Esophagus squamous epithelium (tissue), 4 donors: ENCODE data around the gene AMN.

Experiments used
- CTCF ChIP-seq, 6 experiments: fragments of 450-650 bp in 4 of 6; fragments of 200-600 bp in 2 of 6; sonication (generic) in 2 of 6; IDR thresholded peaks; one replicate each; pipeline ENCODE4 v1.5.1; 2016 to 2019; ENCODE audit warnings: antibody characterized with exemption in 6 of 6, mild to moderate bottlenecking in 4 of 6, moderate library complexity in 4 of 6
- POLR2A ChIP-seq, 4 donors: fragments of 450-650 bp; IDR thresholded peaks; one replicate each; pipeline ENCODE4 v1.6.1; 2017; ENCODE audit warnings: antibody characterized with exemption in 4 of 4, mild to moderate bottlenecking in 4 of 4, moderate library complexity in 3 of 4

DNA sequence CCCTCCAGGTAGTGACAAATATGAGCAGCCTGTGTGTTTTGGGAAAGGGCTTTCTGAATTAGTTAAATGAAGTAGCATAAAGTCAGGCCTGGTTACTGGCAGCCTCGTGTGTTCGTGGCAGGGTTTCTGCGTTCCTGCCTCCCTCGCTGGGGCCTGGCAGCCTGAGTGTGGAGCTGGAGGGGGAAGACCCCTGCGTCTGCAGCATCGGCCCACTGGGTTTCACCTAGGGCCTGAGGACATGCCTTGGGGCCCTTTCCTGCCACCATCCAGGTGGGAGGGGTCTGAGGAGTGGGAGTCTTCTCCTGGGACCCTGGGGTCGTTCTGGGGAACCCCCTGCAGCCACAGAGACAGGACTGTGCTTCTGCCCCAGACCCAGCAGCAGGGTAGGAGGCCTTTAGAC, 20.4 kb upstream of the AMN start:
- no peak for TF ChIP-seq CTCF (IDR thresholded peaks at IDR 0.05)
- no peak for TF ChIP-seq POLR2A (IDR thresholded peaks at IDR 0.05)
